Cardiac muscle cell (in vitro differentiated cells and primary cell): ENCODE data around the gene ZNF407. TPM values are rescaled to one million over a fixed set of nuclear protein-coding genes. Genes with fewer than 3 reads are reported as not detected.

ENCODE experiments used
- DNase-seq, 2 donors: peaks; one replicate each; pipeline versions ENCODE4 v3.0.0 to v3.0.0-alpha.2; 2010 to 2017; ENCODE audit warnings: low read depth in 1 of 2, low spot score in 1 of 2
- H3K27ac ChIP-seq: fragments of 200-600 bp; sonication (generic); 2 replicates; pipeline ENCODE4 v1.5.1; 2016
- H3K27me3 ChIP-seq: fragments of 200-600 bp; sonication (generic); 2 replicates; pipeline ENCODE4 v1.6.0; 2016; ENCODE audit warnings: control low read depth
- H3K36me3 ChIP-seq: fragments of 200-600 bp; sonication (generic); 2 replicates; pipeline ENCODE4 v1.5.1; 2016; ENCODE audit warnings: control low read depth
- H3K4me1 ChIP-seq: fragments of 200-600 bp; sonication (generic); 2 replicates; pipeline ENCODE4 v1.8.1; 2017; ENCODE audit warnings: low read depth, mild to moderate bottlenecking, mixed run types
- H3K4me3 ChIP-seq: fragments of 200-600 bp; sonication (generic); 2 replicates; pipeline ENCODE4 v1.5.1; 2016; ENCODE audit warnings: mild to moderate bottlenecking
- H3K9me3 ChIP-seq: fragments of 200-600 bp; sonication (generic); 2 replicates; pipeline ENCODE4 v1.5.1; 2017; ENCODE audit warnings: low read depth, mild to moderate bottlenecking, control low read depth
- CTCF ChIP-seq: IDR thresholded peaks from 2 replicates; pipeline ENCODE4 v1.5.1; 2012; ENCODE audit warnings: low read depth, mild to moderate bottlenecking, low read length
- polyA plus RNA-seq: library from polyadenylated mRNA; unstranded; fragments of >200 nt; fragmentation: Nextera tagmentation; extraction: Ambion mirVana; gene quantifications from 2 replicates; pipeline ENCODE4 v1.2.1, GENCODE V29; 2016
- total RNA-seq: library from RNA; depleted of rRNA; stranded (reverse); fragments of >200 nt; gene quantifications from 2 replicates; pipeline ENCODE4 v1.2.3, GENCODE V29; 2016

Gene ZNF407
- total and polyA plus RNA-seq, 2 experiments from 2014 or later, result 4.6 to 8.0 TPM

GRCh38 chr18:75074196-75075015 is 476.7 kb downstream of the ZNF407 start:
- Histone ChIP-seq H3K27me3 (no peaks in the 10 kb centered on the region), H3K4me3 (no peak overlapping the region), H3K27ac (no peak overlapping the region), H3K4me1 (no peaks in the 10 kb centered on the region), H3K36me3 (no peaks in the 10 kb centered on the region), H3K9me3 (no peaks in the 10 kb centered on the region)
- DNase-seq, result no peak
- TF ChIP-seq CTCF, result no peak

GRCh38 chr18:75075016-75075305 is 477.3 kb downstream of the ZNF407 start:
- Histone ChIP-seq H3K27me3 (no peaks in the 10 kb centered on the region), H3K4me3 (no peak overlapping the region), H3K27ac (no peak overlapping the region), H3K36me3 (no peaks in the 10 kb centered on the region), H3K4me1 (no peaks in the 10 kb centered on the region), H3K9me3 (no peaks in the 10 kb centered on the region)
- DNase-seq, result no peak
- TF ChIP-seq CTCF, result no peak

- DNase-seq, result no peak
- no peak overlapping the region for H3K4me3 ChIP-seq
- H3K9me3 ChIP-seq, result no peaks in the 10 kb centered on the region
- no peaks in the 10 kb centered on the region for H3K36me3 ChIP-seq
- no peaks in the 10 kb centered on the region for H3K27me3 ChIP-seq
- no peak for TF ChIP-seq CTCF
- H3K4me1 ChIP-seq, result no peaks in the 10 kb centered on the region
- no peak overlapping the region for H3K27ac ChIP-seq
Measured at GRCh38 chr18:75075429-75075841, 477.8 kb downstream of the ZNF407 start.

- Histone ChIP-seq H3K4me1 (no peaks in the 10 kb centered on the region), H3K9me3 (no peaks in the 10 kb centered on the region), H3K27ac (no peak overlapping the region), H3K36me3 (no peaks in the 10 kb centered on the region), H3K27me3 (no peaks in the 10 kb centered on the region), H3K4me3 (no peak overlapping the region)
- TF ChIP-seq CTCF, result no peak
- no peak for DNase-seq
Measured at GRCh38 chr18:75076286-75076685, 478.6 kb downstream of the ZNF407 start.

GRCh38 chr18:75081486-75081885 is 483.8 kb downstream of the ZNF407 start:
- Histone ChIP-seq H3K9me3 (no peaks in the 10 kb centered on the region), H3K4me3 (no peak overlapping the region), H3K27me3 (no peaks in the 10 kb centered on the region), H3K27ac (no peak overlapping the region), H3K36me3 (no peaks in the 10 kb centered on the region), H3K4me1 (no peaks in the 10 kb centered on the region)
- TF ChIP-seq CTCF, result no peak
- DNase-seq, result no peak
